Epithelial cell of esophagus (primary cell): ENCODE data around the gene SLC12A5.

Experiments used
- DNase-seq: peaks from one replicate; pipeline ENCODE4 v3.0.0; 2010; ENCODE audit warnings: low read depth
- H3K4me3 ChIP-seq: 2 replicates; pipeline ENCODE4 v1.5.1; 2011; ENCODE audit warnings: mild to moderate bottlenecking, low read length, control low read depth
- CTCF ChIP-seq: IDR thresholded peaks from 2 replicates; pipeline ENCODE4 v1.5.1; 2011; ENCODE audit warnings: low read depth, mild to moderate bottlenecking, low read length, control low read depth, inconsistent platforms; ENCODE audit not compliant: insufficient read depth; ENCODE audit errors: missing control alignments

Gene SLC12A5

GRCh38 chr20:46060301-46060881, 31.4 kb downstream of the SLC12A5 start:
- no peak overlapping the region for H3K4me3 ChIP-seq
- DNase-seq, result no peak
- TF ChIP-seq CTCF, result no peak

- no peak for TF ChIP-seq CTCF
- DNase-seq, result no peak
- no peak overlapping the region for H3K4me3 ChIP-seq
Observed at GRCh38 chr20:46060975-46061374, 32.0 kb downstream of the SLC12A5 start.

GRCh38 chr20:46062151-46062550, 33.1 kb downstream of the SLC12A5 start:
- DNase-seq, result no peak
- no peak overlapping the region for H3K4me3 ChIP-seq
- TF ChIP-seq CTCF, result no peak

GRCh38 chr20:46062621-46063020, 33.6 kb downstream of the SLC12A5 start:
- no peak for DNase-seq
- TF ChIP-seq CTCF, result no peak
- no peak overlapping the region for H3K4me3 ChIP-seq

GRCh38 chr20:46063151-46063550, 34.1 kb downstream of the SLC12A5 start:
- H3K4me3 ChIP-seq, result no peak overlapping the region
- no peak for TF ChIP-seq CTCF
- no peak for DNase-seq

GRCh38 chr20:46063652-46064054, 34.6 kb downstream of the SLC12A5 start:
- DNase-seq, result no peak
- no peak overlapping the region for H3K4me3 ChIP-seq
- no peak for TF ChIP-seq CTCF

GRCh38 chr20:46065006-46065405, 36.0 kb downstream of the SLC12A5 start:
- DNase-seq, result no peak
- TF ChIP-seq CTCF, result no peak
- no peak overlapping the region for H3K4me3 ChIP-seq
